Fibroblast of lung (primary cell): ENCODE results near the gene GFOD2.

ENCODE experiments used
- EZH2 ChIP-seq: IDR thresholded peaks from 2 replicates; pipeline ENCODE4 v1.5.1; 2012; ENCODE audit warnings: low read length, control low read depth, mild to moderate bottlenecking; ENCODE audit errors: missing control alignments
- TF ChIP-seq, protein P1 (sequence below), 2 donors: IDR thresholded peaks in 1 of 2; conservative IDR thresholded peaks in 1 of 2; 1 replicate in 1 of 2; 2 replicates in 1 of 2; pipeline ENCODE4 v1.5.1; 2011 to 2012; ENCODE audit warnings: low read length in 2 of 2, control low read depth in 1 of 2, inconsistent platforms in 1 of 2, low read depth in 1 of 2, mild to moderate bottlenecking in 1 of 2

DNA sequence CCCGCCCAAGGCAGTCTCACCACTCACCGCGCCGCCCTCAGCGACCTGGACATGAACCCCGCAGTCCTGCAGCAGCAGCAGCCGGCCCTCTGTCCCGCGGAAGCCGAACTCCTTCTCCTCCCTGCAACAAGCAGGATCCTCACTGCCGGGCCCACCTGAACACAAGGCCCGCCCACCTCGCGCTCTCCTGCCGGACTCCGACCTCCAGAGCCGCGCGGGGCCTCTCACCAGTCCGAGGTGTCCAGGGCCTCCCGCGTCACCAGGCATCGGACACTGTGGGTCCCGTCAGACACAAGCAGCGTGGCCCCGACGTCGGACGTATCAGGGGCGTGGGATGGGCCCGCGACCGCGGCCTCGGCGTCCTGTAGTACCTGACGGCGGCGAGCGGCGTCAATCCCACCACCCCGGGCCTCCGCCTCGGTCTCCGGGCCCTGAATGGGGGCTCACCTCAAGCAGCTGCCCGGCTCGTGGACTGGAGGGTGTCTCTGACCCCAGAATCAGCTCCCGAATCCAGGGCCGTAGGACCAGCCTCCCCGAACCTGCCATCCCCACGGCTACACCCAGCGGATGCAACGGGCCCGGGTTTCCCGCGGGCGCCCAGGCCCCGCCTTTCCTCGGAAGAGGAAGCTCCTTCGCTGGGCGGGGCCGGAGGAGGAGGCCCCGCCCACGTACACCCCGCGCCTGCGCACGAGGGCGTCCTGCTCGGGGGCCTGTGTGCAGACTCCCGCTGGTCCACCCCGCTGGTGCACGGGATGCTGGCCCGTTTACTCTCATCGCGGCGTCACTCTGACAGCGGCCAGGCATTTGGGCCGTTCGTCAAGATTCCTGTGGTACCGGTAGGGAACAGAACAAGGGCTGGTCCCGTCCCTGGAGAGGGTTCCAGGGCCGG lies 59.2 kb downstream of the GFOD2 start, which contains the start of gene ACD:
- TF ChIP-seq, protein P1, sequence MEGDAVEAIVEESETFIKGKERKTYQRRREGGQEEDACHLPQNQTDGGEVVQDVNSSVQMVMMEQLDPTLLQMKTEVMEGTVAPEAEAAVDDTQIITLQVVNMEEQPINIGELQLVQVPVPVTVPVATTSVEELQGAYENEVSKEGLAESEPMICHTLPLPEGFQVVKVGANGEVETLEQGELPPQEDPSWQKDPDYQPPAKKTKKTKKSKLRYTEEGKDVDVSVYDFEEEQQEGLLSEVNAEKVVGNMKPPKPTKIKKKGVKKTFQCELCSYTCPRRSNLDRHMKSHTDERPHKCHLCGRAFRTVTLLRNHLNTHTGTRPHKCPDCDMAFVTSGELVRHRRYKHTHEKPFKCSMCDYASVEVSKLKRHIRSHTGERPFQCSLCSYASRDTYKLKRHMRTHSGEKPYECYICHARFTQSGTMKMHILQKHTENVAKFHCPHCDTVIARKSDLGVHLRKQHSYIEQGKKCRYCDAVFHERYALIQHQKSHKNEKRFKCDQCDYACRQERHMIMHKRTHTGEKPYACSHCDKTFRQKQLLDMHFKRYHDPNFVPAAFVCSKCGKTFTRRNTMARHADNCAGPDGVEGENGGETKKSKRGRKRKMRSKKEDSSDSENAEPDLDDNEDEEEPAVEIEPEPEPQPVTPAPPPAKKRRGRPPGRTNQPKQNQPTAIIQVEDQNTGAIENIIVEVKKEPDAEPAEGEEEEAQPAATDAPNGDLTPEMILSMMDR (conservative IDR thresholded peaks at IDR 0.05 in 1 of 2, IDR thresholded peaks at IDR 0.05 in 1 of 2; ENCODE audit: low read depth in 1 of 2, low read length in 2 of 2), result no peak
- no peak for TF ChIP-seq EZH2
